Activated CD4-positive, alpha-beta T cell treated with anti-CD3 and anti-CD28 coated beads, Interleukin-2, amount 50 U/mL, for 4 hours (primary cell): ENCODE measurements around the gene GLI3.

Experiments
- DNase-seq, 2 experiments: peaks; one replicate each; pipeline ENCODE4 v3.0.0-alpha.2; 2020

GLI3 gene

DNA sequence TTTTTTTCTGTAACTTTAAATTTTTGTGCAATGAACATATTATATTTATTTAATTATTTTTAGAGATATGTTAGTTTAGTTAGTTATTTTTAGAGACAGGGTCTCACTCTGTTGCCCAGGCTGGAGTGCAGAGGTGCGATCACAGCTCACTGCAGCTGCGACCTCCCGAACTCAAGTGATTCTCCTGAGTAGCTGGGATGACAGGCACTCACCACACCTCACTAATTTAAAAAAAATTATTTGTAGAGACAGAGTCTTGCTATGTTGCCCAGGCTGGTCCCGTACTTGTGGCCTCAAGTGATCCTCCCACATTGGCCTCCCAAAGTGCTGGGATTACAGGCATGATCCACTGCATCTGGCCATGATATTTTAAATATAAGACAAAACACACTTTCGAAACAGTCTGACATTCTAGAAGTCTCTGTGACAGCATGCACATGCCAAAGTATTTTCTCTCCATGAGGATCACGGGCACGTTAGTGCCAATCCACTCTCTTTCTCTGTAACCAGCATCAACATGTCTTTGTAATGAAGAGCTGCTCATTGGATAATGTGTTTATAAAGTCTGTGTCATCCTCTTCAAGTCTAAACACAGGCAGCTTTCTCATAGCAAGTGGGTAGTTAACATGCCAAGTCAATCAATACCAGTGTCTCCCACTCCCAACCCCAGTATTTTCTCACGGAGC lies 137.4 kb downstream of the GLI3 start:
- DNase-seq, result no peak

DNA sequence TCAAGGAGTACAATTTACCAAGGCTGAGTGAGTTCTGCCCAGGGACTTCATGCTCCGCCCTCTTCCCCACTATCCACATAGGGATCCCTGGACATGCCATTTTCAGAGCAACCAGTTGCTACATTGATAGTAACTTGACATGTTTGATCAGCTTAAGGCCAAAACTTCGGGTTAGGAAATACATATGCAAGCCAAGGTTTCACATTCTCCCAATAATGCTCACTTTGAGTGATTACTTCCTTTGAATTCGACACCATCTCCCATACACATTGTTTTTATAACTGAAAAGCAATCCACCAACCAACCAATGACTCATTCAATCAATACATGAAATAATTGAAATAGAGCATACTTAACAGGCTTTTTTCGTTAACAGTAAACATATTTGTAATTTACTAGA lies 137.9 kb downstream of the GLI3 start:
- no peak for DNase-seq

DNA sequence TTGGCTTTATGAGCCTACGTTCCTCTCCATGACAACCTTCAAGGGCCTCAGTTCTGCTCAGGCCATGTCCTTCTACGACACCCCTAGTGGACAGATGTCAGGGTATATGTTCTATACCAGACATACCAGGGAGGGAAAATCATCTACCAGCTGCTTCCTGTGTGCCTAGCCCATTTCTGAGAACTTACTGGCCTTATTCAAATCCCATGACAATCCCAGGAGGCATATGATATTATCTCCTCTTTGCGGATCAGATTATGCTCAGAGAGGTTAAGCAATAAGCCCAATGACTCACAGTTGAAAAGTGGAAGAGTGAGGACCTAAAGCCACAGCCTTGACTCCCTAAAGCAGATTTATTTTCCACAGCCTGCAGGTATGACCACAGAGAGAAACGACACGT lies 139.3 kb downstream of the GLI3 start:
- DNase-seq, result no peak

DNA sequence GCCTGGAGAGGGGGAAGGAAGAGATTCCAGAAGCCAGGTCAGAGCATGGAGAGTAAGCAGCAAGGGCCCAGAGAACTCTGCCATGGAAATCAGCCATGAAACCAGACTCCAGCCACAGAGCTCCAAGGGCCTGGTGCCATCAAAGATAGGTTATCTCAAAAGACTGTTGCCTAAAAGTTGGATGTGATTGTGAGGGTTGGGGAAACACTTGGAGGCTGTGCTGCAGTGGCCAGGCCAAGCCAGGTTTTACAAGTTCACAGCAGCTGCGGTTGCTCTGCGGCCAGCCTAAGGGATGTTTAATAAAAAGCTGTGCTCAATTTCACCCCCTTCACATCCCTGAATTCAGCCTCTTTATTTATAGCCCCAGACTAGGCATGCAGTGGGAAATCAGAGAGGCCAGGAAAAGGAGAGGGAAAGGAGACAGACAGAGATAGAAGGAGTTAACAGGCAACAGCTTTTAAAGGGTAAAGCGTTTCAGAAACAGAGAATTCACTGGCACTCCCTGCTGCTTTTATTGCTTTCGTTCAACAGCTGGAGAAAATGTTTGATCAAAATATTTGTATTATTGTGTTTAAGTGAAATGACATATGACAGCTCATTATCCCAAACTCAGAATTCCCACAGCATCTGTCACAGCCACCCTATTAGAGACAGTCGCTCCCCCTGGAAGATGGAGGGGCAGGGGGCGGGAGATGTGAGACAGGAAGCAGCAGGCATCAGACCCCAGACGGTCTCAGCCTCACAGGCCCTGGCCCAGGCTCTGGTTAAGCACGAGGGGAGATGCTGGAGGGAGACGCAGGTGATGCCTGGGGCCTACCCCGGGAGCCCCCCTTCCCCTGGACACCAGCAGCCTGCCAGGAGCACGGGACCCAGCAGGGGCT lies 140.1 kb downstream of the GLI3 start:
- DNase-seq, result no peak

DNA sequence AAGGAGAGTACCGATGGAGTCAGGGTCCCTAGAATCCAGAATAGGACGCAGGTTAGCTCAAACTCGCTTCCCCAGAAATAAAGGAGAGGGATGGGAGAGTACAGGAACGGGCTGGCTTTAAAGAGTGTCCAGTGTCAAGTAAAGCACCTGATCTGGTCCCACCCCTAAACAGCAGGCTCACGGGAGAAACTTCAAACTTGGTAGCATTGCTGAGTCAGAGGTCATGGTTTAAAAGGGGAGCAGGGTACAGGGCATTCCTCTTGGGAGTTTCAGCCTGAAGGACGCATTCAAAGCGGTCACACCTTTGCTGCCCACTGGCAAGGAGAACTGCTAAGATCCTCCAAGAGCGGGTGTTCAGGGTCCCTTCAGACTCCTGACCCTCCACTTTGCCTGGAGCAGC lies 140.7 kb downstream of the GLI3 start:
- DNase-seq, result no peak

DNA sequence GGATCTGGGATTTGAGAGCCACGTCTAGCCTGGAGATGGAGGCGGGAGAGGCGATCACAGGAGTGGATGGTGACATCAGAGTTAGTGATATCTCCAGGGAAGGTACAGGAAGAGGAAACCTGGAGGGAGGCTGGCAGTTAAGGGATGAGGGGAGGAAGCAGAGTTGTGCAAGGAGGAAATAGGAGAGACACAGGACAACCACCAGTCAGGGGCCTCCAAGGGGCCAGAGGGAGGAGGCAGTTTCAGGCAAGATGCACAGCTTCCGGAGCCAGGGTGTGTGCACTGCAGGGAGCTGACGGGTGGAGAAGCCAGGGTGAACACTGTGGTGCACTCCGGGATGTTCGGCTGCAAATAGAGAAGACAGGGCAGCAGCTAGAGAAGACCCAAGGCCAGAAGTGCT lies 141.2 kb downstream of the GLI3 start:
- DNase-seq, result no peak

DNA sequence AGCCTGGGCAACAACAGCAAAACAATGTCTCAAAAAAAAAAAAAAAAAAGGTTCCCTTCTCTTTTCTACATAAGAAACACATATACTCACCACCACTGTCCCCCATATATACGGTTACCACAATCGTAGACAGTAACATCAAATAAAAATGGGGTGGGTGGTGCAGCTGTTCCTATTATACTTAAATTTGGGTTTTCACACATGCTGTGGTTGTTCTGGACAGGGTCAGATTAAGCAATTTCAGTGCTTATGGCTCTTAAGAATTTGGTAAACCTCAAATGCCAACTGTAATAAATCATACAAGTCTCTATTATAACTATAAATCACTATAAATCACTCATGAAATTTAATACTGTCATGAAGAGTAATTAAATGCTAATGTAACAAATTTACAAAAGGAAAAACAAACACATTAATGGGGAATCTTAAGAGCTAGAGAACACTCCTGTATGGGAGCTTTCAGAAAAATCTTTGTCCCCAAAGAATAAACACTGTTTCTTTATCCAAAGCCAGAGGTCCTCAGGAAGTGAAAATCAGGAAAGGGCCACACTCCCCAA lies 143.6 kb downstream of the GLI3 start:
- no peak for DNase-seq

DNA sequence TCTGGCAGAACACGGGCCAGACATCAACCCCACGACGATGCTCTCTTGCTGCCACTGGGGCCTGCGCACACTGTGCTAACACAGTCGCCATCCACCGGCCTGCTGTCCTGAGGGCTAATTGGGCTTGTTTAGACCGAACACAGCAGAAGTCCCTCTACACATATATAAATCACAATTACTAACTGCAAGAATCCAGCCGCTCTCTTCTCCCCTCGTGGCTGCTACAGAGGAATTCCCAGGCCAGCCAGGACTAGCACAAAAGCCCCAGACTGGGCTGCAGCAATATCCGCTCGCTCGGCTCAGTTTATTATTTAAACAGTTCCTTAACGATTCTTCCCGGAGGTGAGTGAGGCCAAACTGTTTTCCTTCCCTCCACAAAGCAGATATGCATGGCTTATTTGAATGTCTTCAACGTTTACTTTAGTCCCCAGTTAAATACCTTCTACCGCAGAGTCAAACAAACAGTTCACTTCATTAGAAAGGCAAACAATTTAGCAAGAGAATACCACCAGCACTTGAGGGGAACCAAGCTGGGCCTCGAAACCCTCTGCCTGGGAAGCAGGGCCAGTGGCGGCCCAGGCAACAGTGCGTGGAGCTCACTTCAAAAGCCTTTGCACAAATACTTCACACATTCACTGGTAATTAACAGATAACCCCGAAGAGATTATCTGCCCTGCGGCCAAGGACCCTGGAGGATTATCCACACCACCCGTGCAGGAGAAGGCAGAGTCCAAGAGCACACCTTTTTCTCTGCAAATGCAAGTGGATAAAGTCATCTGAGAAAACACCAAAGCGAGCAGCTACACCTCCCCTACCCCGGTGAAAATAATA lies 145.3 kb downstream of the GLI3 start:
- DNase-seq, result no peak

DNA sequence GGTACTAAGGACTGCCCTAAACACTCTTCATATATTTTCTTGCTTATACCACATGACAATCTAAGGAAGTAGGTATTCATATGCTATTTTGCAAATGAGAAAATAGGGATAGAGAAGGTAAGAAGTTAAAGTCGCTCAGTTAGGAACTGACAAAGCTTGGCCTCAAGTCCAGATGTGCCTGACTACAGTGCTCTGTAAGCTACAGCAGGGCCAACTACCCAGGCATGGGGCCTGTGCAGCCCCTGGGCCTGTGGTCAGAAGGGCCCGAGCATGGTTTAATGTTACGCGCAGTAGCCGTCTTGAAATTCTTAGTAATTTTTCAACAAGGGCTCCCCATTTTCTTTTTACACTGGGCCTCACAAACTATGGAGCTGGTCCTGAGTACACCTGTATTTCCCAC lies 146.2 kb downstream of the GLI3 start:
- DNase-seq, result no peak

DNA sequence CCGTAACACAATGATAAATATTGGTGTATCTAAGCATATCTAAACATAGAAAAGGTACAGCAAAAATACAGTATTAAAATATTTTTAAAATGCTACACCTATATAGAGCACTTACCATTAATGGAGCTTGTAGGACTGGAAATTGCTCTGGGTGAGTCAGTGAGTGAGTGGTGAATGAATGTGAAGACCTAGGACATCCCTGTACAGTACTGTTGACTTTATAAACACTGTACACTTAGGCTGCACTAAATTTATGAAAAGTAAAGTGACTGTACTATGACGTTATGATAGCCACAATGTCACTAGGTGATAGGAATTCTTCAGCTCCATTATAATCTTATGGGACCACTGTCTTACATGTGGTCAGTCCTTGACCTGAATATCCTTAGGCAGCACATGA lies 147.0 kb downstream of the GLI3 start:
- no peak for DNase-seq

DNA sequence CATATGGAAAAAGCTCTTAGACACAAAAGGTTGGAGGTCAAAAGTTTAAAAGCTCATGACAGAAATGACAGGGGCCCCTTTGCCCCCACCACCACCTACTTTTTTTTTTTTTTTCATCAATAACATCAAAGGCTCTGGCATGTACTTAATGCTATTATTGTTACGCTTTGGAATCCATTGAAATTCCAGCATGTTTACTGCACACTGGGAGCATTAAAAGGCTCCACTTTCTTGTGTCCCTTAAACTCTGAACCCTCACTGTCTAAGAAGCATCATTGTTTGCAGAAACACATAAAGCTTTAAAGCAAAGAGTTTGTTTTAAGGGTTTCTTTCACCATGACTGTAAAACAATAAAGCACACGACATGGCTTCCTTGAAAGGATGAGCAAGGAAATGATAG lies 149.4 kb downstream of the GLI3 start:
- DNase-seq, result no peak

DNA sequence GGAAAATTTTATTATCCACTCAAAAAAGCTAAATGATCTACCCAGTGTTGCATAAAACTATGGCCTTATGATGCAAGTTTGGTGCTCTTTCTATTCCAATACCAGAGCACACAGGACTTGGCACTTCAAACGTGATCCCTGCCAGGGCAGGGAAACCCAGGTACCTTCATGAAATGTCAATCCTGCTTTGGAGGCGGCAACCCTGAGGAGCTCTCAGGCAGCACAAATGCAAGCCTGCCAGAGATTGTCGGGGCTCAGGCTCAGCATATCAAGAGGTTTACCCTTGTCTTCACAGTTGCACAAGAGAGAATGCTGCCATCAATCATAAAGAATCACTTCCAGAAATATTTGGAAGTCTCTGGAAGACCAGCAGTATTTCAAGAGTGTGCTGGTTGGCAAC lies 151.5 kb downstream of the GLI3 start:
- DNase-seq, result no peak

DNA sequence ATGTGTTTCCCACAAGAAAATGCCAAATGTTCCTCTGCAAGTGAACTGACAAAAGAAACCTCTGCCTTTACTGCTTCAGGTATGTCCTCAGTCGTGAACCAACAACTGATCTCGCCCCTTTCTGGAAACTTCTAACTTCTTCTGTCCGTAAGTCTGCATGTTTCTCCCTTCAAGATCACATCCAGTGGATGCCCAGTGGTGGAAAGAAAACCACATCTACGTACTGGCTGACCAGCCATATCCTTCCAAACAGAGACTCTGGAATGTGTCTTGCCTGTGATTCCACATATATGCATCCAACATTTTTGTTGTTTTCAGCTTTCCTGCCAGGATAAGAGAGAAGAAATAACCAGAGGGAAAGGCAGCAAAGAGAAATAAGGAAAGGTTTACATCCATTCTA lies 152.7 kb downstream of the GLI3 start:
- no peak for DNase-seq

DNA sequence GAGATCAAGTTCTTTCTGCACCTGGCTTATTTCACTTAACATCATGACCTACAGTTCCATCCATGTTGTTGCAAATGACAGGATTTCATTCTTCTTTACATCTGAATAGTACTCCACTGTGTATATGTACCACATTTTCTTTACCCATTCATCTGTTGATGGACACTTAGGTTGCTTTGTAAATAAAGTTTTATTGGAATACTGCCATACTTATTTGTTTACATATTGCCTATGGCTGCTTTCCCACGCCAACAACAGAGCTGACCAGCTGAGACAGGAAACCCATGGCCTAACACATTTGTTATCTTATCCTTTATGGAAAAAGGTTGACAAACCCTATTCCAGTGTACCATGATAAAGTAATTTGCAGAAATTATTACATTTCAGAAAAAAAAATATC lies 153.7 kb downstream of the GLI3 start:
- no peak for DNase-seq

DNA sequence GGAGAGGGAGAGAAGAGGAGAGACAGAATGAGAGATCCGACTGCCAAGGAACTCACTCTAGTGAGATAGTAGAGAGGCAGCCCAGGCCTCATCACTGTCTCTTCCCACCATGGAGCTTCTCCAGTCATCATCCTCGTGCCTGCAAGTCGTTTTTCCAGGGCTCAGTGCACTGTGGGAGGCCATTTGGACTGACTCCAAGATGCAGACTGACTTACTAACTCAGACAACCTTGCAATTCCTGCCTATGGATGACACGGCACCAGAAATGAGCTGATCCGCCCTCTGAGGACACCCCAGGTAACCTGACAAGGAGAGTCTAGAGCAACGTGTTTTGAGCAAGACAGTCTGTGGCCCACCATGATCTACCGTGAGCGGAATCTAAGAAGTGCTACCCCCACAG lies 154.9 kb downstream of the GLI3 start:
- no peak for DNase-seq

DNA sequence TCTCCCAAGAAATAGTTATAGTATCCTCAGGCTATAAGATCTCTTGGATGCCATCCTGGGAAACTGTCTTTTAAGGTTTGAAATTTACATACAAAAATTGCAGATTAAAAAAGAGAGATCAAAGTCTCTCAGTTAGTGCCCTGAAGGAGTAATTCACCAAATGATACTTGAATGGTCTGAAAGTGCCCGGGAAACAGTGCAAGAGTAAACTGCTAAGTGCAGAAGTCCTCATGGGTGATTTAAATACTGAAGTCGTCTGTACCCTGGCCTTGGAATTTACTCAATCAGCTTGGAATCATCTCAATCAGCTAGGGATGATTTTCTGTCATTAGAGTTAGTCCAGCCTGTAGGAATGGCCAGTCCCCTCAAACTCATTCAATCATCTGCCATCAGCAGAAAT lies 155.3 kb downstream of the GLI3 start:
- no peak for DNase-seq

DNA sequence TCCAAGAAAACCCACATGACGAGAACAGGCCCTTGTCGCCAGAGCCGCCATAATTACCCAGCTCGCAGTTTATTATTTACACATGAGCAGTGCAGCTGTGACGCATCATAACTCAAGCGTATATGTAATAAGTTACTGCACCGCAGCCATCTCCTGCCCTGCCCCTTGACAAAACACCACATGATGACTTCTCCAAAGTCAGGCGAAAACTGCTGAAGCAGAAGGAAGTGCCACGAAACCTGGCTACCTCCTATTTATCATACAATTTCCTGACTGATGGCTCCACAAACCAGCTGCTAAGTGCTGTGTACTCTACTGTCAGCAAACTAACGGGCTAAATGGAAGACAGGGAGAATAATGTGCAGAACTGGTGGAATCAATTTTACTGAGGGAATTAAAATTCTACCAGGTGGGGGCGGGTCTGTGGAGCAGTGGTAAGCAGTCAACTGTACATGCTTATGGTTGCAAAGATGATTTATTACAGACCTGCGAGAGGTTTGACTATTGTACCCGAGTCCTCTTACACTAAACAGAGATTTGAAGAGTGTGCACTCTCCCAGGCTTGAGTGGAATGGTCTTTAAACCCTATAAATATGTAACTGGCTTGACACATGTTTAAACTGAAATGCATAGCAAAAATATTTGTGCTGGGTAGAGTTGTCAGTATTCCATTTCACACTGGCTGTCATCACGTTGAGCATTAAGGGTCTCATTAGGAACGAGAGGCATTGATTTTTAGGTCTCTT lies 156.0 kb downstream of the GLI3 start:
- DNase-seq, result no peak

DNA sequence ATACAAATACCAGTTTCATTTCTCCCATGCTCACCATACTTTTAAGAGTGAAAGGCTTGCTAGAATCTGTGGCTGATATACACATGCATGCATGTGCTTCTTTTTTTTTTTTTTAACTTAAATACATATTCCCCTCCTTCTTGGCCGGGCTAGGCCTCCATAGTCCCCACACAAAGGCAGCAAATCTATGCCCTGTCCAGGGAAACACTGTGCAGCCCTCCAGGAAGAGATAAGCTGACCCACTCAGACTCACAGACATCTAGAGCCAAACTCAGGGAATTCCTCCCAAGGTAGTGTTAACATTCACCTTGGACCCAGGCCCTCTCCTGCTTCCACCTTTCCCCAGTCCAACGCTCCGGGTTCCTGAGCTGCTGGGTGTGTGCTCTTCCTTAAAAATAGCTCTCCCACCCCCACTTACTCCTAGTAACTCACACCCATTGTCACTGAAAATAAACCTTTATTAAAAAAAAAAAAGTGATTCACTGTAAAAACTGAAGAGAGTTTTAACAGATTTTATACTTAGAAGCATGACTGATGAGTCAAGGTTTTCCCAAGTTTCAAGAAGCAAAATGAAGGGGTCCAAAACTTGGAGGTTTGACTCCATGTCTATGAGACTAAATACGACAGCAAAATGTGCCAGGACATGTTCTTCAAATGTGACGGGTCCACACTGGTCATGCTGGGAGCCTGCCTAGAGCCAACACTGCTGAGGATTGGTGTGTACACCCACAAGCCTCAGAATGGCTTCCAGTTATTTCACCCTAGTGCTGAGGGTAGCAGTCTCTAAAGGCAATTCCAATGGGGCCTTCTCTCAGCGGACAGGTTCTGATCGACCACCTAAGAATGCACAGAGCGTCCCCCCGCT lies 159.5 kb downstream of the GLI3 start:
- no peak for DNase-seq

DNA sequence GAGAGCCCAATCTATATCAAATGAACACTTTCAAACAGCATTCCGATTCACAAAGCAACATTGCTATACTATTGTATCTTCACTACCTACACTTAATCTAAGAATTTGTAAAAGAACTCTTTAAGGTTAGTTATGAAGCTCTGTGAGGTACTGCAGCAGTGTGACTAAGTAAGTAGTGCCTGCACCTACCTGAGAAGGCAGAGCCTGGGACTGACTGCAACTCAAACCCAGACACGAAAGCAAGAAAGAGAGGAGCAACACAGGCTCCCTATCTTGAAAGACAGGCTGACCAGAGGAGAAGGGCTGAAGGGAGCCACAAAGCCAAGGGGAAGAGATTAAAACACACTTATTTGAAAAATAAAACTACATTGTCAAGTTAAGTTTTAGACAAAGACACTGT lies 160.1 kb downstream of the GLI3 start:
- no peak for DNase-seq

DNA sequence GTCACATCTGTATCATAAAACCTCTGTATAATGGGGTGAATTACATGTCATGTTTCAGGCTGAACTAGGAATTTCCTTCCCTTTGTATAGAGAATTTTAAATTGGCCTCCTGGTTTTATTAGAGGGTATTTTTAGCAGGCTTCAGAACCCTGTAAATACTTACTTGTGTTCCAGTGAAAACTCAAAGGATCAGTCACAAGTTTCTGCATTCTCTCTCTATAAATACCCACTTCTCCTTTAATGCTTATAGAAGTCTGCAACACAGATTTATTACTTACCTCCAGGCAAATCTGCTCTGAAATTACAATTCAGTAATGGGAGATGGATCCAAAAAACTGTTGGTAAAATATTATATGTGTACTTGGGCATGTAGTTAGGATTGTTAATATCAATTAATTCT lies 161.6 kb downstream of the GLI3 start:
- no peak for DNase-seq

DNA sequence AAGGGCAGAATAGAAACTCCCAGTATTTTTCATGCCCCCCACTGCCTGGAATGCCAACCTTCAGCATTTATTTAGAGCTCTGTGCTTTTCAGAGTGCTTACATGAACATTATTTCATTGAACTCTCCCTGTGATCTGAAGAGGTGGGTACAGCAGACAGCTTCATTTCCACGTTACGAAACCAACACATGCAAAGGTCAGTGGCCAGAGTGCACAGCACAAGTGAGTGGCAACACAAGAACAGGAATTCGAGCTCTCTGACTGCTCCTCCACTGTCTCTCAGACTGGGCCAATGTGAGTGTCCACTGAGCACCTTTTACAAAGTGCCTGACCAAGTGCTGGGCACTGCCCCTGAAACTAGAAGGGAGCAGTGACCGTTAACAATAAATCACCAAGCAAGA lies 162.9 kb downstream of the GLI3 start:
- no peak for DNase-seq
